Tibial nerve (tissue), 3 donors: Measurements from ENCODE around the gene DSG4.

Experiments used
- CTCF ChIP-seq, 5 experiments: fragments of 200-600 bp in 3 of 5; fragments of 450-650 bp in 2 of 5; sonication (generic) in 3 of 5; IDR thresholded peaks; one replicate each; pipeline ENCODE4 v1.5.1; 2016 to 2019; ENCODE audit warnings: antibody characterized with exemption in 5 of 5, mild to moderate bottlenecking in 3 of 5, moderate library complexity in 2 of 5
- POLR2A ChIP-seq, 2 donors: fragments of 450-650 bp; IDR thresholded peaks; one replicate each; pipeline ENCODE4 v1.6.1; 2017; ENCODE audit warnings: antibody characterized with exemption in 2 of 2, mild to moderate bottlenecking in 2 of 2, moderate library complexity in 2 of 2

DNA sequence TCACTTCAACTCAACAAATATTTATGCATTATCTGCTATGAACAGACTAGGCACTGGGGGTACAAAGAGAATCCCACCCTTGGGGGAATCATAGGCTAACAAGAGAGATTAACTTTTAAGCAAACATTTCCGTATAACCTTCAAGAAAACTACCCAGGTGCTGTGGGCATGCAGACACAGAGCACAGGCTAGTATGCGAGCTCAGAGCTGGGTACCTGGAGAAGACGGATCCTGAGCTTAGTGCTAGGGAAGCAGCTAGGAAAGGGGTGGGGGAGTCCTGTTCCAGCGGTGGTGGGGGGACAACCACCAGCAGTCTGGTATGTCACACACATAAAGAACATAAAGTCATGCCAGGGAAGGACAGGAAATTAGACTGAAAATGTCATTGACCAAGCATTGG is 53.5 kb downstream of the DSG4 start:
- TF ChIP-seq CTCF (IDR thresholded peaks at IDR 0.05) (no peak), POLR2A (IDR thresholded peaks at IDR 0.05) (no peak)
